ENCODE results near the gene SLC25A33.
"Not testable (repeated sequence)": the region's sequence is repeated elsewhere in the genome, so short reads cannot be mapped to it uniquely, and the experiment has no call there.

The SLC25A33 gene

DNA sequence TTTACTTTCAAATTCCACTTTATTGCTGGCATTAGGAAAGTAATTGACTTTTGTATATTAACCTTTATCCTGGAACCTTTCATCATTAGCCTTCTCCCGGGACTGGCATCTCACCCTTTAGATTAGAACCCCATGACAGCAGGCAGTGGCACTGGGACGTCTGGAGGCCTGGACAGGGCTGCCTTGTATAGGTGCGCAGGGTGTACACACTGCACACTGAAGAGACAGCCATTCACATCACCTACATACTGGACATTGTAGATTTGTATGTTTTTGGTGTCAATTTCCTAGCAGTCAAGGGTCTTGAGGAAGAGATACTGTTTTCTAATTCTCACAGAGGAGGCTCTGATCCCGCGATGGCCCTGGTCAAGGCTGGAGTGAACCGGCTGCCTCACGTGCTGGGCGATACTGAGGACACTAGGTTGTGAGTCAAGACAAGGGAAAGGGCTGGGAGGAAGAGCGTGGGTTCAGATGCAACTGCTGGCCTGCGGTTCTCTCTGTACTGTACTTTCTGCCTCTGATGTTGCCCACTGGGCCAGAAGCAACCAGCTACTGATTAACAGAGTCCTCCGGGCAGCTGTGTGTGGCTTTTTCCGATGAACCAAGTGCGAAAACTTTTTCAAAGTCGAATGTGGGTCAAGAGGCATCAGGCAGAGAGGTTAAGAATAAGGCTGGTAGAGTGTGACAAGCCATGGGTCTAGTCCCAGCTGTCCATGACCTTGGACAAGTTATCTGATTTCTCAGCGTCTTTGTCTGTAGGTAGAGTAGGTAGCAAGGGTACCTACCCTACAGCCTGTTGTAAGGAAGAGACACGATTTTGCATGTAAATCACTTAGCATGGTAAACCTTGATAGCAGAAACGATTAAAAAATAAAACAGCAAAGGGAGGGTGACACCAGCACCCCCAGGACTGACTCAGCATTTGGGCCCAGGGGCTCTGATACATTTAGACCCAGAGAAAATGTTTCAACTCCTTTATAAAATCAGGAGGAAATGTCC lies 38.2 kb upstream of the SLC25A33 start:
- no peaks in the 10 kb centered on the region for H3K9me3 ChIP-seq (ENCODE audit: control extremely low read depth in 1 of 5, control insufficient read depth in 4 of 5, insufficient read depth in 2 of 5, low read depth in 1 of 5, low read length in 4 of 5)
- DNase-seq: no peak
- no peak overlapping the region for H3K27ac ChIP-seq (ENCODE audit: insufficient read depth in 1 of 2, low read depth in 1 of 2, low read length in 2 of 2, poor library complexity in 1 of 2, severe bottlenecking in 2 of 2)
- H3K4me3 ChIP-seq (ENCODE audit: control insufficient read depth in 1 of 7, extremely low read depth in 1 of 7, insufficient read depth in 4 of 7, low read depth in 2 of 7, low read length in 6 of 7): no peak overlapping the region
- peaks cover 0 to 3% (median 0%) of the 10 kb centered on the region in 5 experiments for H3K27me3 ChIP-seq (replicated peaks in 2 of 5; ENCODE audit: control insufficient read depth in 4 of 5, insufficient read depth in 5 of 5, low read length in 4 of 5)
- CTCF ChIA-PET: interaction anchor here (1.1 to 2.2 kb wide), 2 partner anchors 26 to 70 kb away, joined by 3 to 5 read pairs; no protein-coding TSS in a partner anchor
- POLR2A ChIA-PET: no interaction called here
- WGBS (ENCODE audit: insufficient coverage): 98% methylated on average over 13 of the region's 17 CpGs
- no peaks in the 10 kb centered on the region for H3K4me1 ChIP-seq (ENCODE audit: control extremely low read depth in 1 of 4, control insufficient read depth in 4 of 4, insufficient read depth in 4 of 4, low read length in 3 of 4)
- no peaks in the 10 kb centered on the region for H3K36me3 ChIP-seq (ENCODE audit: control insufficient read depth in 4 of 4, insufficient read depth in 4 of 4, low read length in 3 of 4)

DNA sequence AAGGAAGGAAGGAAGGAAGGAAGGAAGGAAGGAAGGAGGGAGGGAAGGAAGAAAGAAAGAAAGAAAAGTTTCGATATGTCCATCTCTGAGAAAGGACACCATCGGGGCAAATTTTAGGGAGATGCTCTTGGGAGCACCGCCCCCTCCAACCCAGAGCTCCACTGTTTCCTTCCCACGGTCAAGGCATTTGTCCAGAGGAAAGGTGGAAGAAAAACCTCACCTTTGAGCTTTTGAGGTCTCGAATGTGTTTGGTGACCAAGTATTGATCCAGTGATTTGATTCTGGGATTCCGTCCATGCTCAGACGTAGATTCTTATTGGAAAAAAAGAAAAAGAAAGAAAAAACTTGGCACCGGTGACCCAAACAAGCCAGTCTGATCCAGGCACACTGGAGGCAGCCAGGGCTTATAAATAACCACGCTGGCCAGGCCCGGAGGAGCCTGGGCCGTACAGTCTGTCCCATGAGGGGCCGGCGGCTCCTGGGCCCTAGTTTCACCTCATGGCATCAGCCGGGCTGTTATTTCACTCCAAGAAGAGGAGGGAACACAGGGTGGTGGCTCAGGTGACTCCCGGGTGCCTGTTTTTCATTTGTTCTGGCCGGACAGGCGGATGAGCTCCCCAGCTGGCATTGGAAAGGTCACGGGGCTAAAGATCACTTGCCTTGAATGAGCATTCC lies 36.1 kb upstream of the SLC25A33 start:
- Histone ChIP-seq H3K4me3 (ENCODE audit: control insufficient read depth in 1 of 7, extremely low read depth in 1 of 7, insufficient read depth in 4 of 7, low read depth in 2 of 7, low read length in 6 of 7) (no peak overlapping the region), H3K4me1 (ENCODE audit: control extremely low read depth in 1 of 4, control insufficient read depth in 4 of 4, insufficient read depth in 4 of 4, low read length in 3 of 4) (no peaks in the 10 kb centered on the region), H3K9me3 (ENCODE audit: control extremely low read depth in 1 of 5, control insufficient read depth in 4 of 5, insufficient read depth in 2 of 5, low read depth in 1 of 5, low read length in 4 of 5) (no peaks in the 10 kb centered on the region), H3K27me3 (replicated peaks in 2 of 5; ENCODE audit: control insufficient read depth in 4 of 5, insufficient read depth in 5 of 5, low read length in 4 of 5) (peaks cover 0 to 3% (median 0%) of the 10 kb centered on the region in 5 experiments), H3K36me3 (ENCODE audit: control insufficient read depth in 4 of 4, insufficient read depth in 4 of 4, low read length in 3 of 4) (no peaks in the 10 kb centered on the region), H3K27ac (ENCODE audit: insufficient read depth in 1 of 2, low read depth in 1 of 2, low read length in 2 of 2, poor library complexity in 1 of 2, severe bottlenecking in 2 of 2) (no peak overlapping the region)
- no peak for DNase-seq
- 93% methylated on average over 15 of the region's 18 CpGs for WGBS (ENCODE audit: insufficient coverage)
- ChIA-PET POLR2A (no interaction called here), CTCF (interaction anchor here (0.7 to 1.1 kb wide), 2 partner anchors 18 to 70 kb away, joined by 3 read pairs; no protein-coding TSS in a partner anchor)

DNA sequence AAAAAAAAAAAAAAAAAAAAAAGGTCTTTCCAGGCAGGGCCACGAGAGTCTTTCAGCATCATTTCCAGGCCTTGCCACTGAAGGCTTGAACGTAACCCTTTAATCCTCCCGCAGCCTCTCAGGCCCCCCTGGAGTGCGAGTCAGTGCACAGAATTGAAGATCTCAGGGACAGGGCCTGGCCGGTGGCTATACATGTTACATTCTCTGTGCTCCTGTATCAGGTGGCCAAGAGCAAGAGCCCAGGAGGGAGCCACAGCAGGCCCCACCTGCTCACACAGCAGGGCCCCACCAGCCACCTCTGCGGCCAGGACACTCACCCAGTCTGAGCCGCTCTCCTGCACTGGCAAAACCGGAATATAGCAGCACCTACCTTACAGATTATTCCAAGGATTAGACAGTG lies 34.1 kb upstream of the SLC25A33 start:
- DNase-seq: no peak
- 94% methylated on average over 5 of the region's 8 CpGs for WGBS (ENCODE audit: insufficient coverage)
- Histone ChIP-seq H3K27ac (ENCODE audit: insufficient read depth in 1 of 2, low read depth in 1 of 2, low read length in 2 of 2, poor library complexity in 1 of 2, severe bottlenecking in 2 of 2) (no peak overlapping the region), H3K4me1 (ENCODE audit: control extremely low read depth in 1 of 4, control insufficient read depth in 4 of 4, insufficient read depth in 4 of 4, low read length in 3 of 4) (no peaks in the 10 kb centered on the region), H3K4me3 (ENCODE audit: control insufficient read depth in 1 of 7, extremely low read depth in 1 of 7, insufficient read depth in 4 of 7, low read depth in 2 of 7, low read length in 6 of 7) (no peak overlapping the region), H3K27me3 (replicated peaks in 2 of 5; ENCODE audit: control insufficient read depth in 4 of 5, insufficient read depth in 5 of 5, low read length in 4 of 5) (peaks cover 0 to 2% (median 0%) of the 10 kb centered on the region in 5 experiments), H3K9me3 (ENCODE audit: control extremely low read depth in 1 of 5, control insufficient read depth in 4 of 5, insufficient read depth in 2 of 5, low read depth in 1 of 5, low read length in 4 of 5) (no peaks in the 10 kb centered on the region), H3K36me3 (ENCODE audit: control insufficient read depth in 4 of 4, insufficient read depth in 4 of 4, low read length in 3 of 4) (no peaks in the 10 kb centered on the region)
- ChIA-PET CTCF (no interaction called here), POLR2A (no interaction called here)

DNA sequence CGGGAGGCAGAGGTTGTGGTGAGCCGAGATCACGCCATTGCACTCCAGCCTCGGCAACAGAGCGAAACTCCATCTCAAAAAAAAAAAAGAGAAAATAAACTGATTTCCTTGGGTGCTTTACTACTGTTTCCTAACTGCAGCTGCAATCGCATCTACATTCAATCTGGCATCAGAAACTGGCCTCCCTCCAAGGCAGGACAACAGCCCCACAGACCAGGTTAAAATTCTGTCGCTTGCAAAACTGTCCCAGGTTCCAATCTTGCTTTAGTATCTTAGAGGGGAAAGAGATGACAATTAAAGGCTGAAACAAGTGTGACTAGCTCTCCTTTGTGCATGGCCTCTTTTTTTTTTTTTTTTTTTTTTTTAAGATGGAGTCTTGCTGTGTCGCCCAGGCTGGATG lies 32.4 kb upstream of the SLC25A33 start:
- no peak overlapping the region for H3K4me3 ChIP-seq (ENCODE audit: control insufficient read depth in 1 of 7, extremely low read depth in 1 of 7, insufficient read depth in 4 of 7, low read depth in 2 of 7, low read length in 6 of 7)
- no peaks in the 10 kb centered on the region for H3K4me1 ChIP-seq (ENCODE audit: control extremely low read depth in 1 of 4, control insufficient read depth in 4 of 4, insufficient read depth in 4 of 4, low read length in 3 of 4)
- H3K27ac ChIP-seq (ENCODE audit: insufficient read depth in 1 of 2, low read depth in 1 of 2, low read length in 2 of 2, poor library complexity in 1 of 2, severe bottlenecking in 2 of 2): no peak overlapping the region
- H3K27me3 ChIP-seq (replicated peaks in 2 of 5; ENCODE audit: control insufficient read depth in 4 of 5, insufficient read depth in 5 of 5, low read length in 4 of 5): no peaks in the 10 kb centered on the region
- CTCF ChIA-PET: interaction anchor here (1.1 to 1.7 kb wide), 2 partner anchors 12 to 16 kb away, joined by 4 read pairs; no protein-coding TSS in a partner anchor
- H3K9me3 ChIP-seq (ENCODE audit: control extremely low read depth in 1 of 5, control insufficient read depth in 4 of 5, insufficient read depth in 2 of 5, low read depth in 1 of 5, low read length in 4 of 5): no peaks in the 10 kb centered on the region
- DNase-seq: no peak
- no peaks in the 10 kb centered on the region for H3K36me3 ChIP-seq (ENCODE audit: control insufficient read depth in 4 of 4, insufficient read depth in 4 of 4, low read length in 3 of 4)
- 97% methylated on average over 6 of the region's 8 CpGs for WGBS (ENCODE audit: insufficient coverage)
- POLR2A ChIA-PET: no interaction called here

DNA sequence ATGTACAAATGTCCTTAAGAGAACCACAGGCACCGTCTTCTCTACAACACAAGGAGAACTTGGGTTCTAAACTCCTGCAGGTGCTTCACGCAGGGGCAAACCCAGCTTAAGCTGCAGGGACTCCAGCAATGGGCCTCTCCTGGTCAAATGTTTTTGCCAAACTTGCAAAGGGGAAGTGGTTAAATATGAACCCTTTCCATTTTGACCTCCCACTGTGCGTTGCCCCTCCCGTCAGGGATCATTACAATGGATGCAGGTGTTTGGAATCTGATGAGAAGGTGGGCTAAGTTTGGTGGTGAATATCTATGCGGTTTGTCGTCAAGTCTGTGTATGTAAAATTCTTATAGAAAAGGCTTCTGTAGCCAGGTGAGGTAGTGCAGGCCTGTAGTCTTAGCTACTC lies 29.1 kb upstream of the SLC25A33 start:
- Histone ChIP-seq H3K27ac (ENCODE audit: insufficient read depth in 1 of 2, low read depth in 1 of 2, low read length in 2 of 2, poor library complexity in 1 of 2, severe bottlenecking in 2 of 2) (no peak overlapping the region), H3K27me3 (replicated peaks in 2 of 5; ENCODE audit: control insufficient read depth in 4 of 5, insufficient read depth in 5 of 5, low read length in 4 of 5) (no peaks in the 10 kb centered on the region), H3K9me3 (ENCODE audit: control extremely low read depth in 1 of 5, control insufficient read depth in 4 of 5, insufficient read depth in 2 of 5, low read depth in 1 of 5, low read length in 4 of 5) (no peaks in the 10 kb centered on the region), H3K36me3 (ENCODE audit: control insufficient read depth in 4 of 4, insufficient read depth in 4 of 4, low read length in 3 of 4) (no peaks in the 10 kb centered on the region), H3K4me3 (ENCODE audit: control insufficient read depth in 1 of 7, extremely low read depth in 1 of 7, insufficient read depth in 4 of 7, low read depth in 2 of 7, low read length in 6 of 7) (no peak overlapping the region), H3K4me1 (ENCODE audit: control extremely low read depth in 1 of 4, control insufficient read depth in 4 of 4, insufficient read depth in 4 of 4, low read length in 3 of 4) (no peaks in the 10 kb centered on the region)
- DNase-seq: no peak
- ChIA-PET CTCF (no interaction called here), POLR2A (no interaction called here)
- WGBS (ENCODE audit: insufficient coverage): 91% methylated on average over 5 of the region's 6 CpGs

DNA sequence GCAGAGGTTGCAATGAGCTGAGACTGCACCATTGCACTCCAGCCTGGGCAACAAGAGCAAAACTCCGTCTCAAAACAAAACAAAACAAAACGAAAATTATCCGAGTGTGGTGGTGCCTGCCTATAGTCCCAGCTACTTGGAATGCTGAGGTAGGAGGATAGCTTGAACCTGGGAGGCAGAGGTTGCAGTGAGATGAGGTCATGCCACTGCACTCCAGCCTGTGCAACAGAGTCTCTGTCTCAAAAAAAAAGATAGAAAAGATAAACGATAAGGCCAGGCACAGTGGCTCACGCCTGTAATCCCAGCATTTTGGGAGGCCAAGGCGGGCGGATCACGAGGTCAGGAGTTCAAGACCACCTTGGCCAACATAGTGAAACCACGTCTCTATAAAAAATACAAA lies 23.7 kb upstream of the SLC25A33 start:
- H3K9me3 ChIP-seq (ENCODE audit: control extremely low read depth in 1 of 5, control insufficient read depth in 4 of 5, insufficient read depth in 2 of 5, low read depth in 1 of 5, low read length in 4 of 5); H3K4me3 ChIP-seq (ENCODE audit: control insufficient read depth in 1 of 7, extremely low read depth in 1 of 7, insufficient read depth in 4 of 7, low read depth in 2 of 7, low read length in 6 of 7); H3K36me3 ChIP-seq (ENCODE audit: control insufficient read depth in 4 of 4, insufficient read depth in 4 of 4, low read length in 3 of 4); H3K27me3 ChIP-seq (replicated peaks in 2 of 5; ENCODE audit: control insufficient read depth in 4 of 5, insufficient read depth in 5 of 5, low read length in 4 of 5); H3K27ac ChIP-seq (ENCODE audit: insufficient read depth in 1 of 2, low read depth in 1 of 2, low read length in 2 of 2, poor library complexity in 1 of 2, severe bottlenecking in 2 of 2); DNase-seq; H3K4me1 ChIP-seq (ENCODE audit: control extremely low read depth in 1 of 4, control insufficient read depth in 4 of 4, insufficient read depth in 4 of 4, low read length in 3 of 4); CTCF ChIA-PET; POLR2A ChIA-PET: not testable (repeated sequence)
- WGBS (ENCODE audit: insufficient coverage): 92% methylated on average over 2 of the region's 9 CpGs

DNA sequence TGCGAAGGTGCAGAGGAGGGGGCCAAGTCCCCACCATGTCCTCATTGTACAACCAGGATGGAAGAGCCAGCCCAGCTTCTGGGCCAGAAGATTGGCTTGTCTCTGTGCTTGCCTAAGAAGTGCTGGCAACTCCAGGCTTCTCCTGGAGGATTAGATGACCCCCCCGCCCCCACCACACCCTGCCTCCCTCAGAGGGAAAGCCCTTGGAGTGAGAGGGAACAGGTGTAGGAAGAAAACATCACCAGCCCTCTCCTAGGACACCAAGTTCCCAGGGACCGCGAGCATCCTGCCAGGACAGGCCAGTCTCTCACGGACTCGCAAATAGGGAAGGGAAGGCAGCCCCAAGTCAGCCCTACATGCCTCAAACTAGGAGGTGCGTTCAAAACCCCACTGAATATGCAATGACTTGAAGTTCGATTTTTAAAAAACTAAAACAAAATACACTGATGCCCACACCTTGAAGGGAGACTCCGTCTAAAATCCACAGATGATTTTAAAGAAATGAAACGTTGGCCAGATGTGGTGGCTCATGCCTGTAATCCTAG lies 20.7 kb upstream of the SLC25A33 start:
- CTCF ChIA-PET: no interaction called here
- WGBS (ENCODE audit: insufficient coverage): 96% methylated on average over 8 of the region's 10 CpGs

More for the DNA sequence above, 20.7 kb upstream of the SLC25A33 start:
- no peaks in the 10 kb centered on the region for H3K36me3 ChIP-seq (ENCODE audit: control insufficient read depth in 4 of 4, insufficient read depth in 4 of 4, low read length in 3 of 4)
- no peak for DNase-seq
- H3K4me1 ChIP-seq (ENCODE audit: control extremely low read depth in 1 of 4, control insufficient read depth in 4 of 4, insufficient read depth in 4 of 4, low read length in 3 of 4): no peaks in the 10 kb centered on the region
- POLR2A ChIA-PET: no interaction called here
- H3K27ac ChIP-seq (ENCODE audit: insufficient read depth in 1 of 2, low read depth in 1 of 2, low read length in 2 of 2, poor library complexity in 1 of 2, severe bottlenecking in 2 of 2): no peak overlapping the region
- no peak overlapping the region for H3K4me3 ChIP-seq (ENCODE audit: control insufficient read depth in 1 of 7, extremely low read depth in 1 of 7, insufficient read depth in 4 of 7, low read depth in 2 of 7, low read length in 6 of 7)
- no peaks in the 10 kb centered on the region for H3K27me3 ChIP-seq (replicated peaks in 2 of 5; ENCODE audit: control insufficient read depth in 4 of 5, insufficient read depth in 5 of 5, low read length in 4 of 5)
- no peaks in the 10 kb centered on the region for H3K9me3 ChIP-seq (ENCODE audit: control extremely low read depth in 1 of 5, control insufficient read depth in 4 of 5, insufficient read depth in 2 of 5, low read depth in 1 of 5, low read length in 4 of 5)
